LHCN-M2 (cell line): ENCODE measurements around the gene WDR19. TPM values are rescaled to one million over a fixed set of nuclear protein-coding genes. Genes with fewer than 3 reads are reported as not detected.
"Not testable (repeated sequence)": the region's sequence is repeated elsewhere in the genome, so short reads cannot be mapped to it uniquely, and the experiment has no call there.

Experiments used
- DNase-seq: peaks from one replicate; pipeline ENCODE4 v3.0.0-alpha.2; 2012; ENCODE audit warnings: low read depth
- total RNA-seq: library from RNA; depleted of rRNA; stranded (reverse); fragments of >200 nt; gene quantifications from 2 replicates; pipeline ENCODE4 v1.2.3, GENCODE V29; 2014

The WDR19 gene
- total RNA-seq, 1 experiment from 2014 or later = 16.2 TPM

- no peak for DNase-seq
Observed at GRCh38 chr4:39233114-39233513, 50.8 kb downstream of the WDR19 start.

- DNase-seq = no peak
Observed at GRCh38 chr4:39233783-39234182, 51.5 kb downstream of the WDR19 start.

- DNase-seq = no peak
Observed at GRCh38 chr4:39235021-39235420, 52.7 kb downstream of the WDR19 start.

- DNase-seq = no peak
Observed at GRCh38 chr4:39235696-39236095, 53.4 kb downstream of the WDR19 start.

- no peak for DNase-seq
Observed at GRCh38 chr4:39237179-39237578, 54.9 kb downstream of the WDR19 start.

- no peak for DNase-seq
Observed at GRCh38 chr4:39243462-39243861, 61.1 kb downstream of the WDR19 start.

- DNase-seq = peak; percentile 48
Observed at GRCh38 chr4:39255266-39255665, 72.9 kb downstream of the WDR19 start.

GRCh38 chr4:39255871-39256270 is 73.5 kb downstream of the WDR19 start:
- DNase-seq = peak; percentile 65

GRCh38 chr4:39256436-39256835 is 74.1 kb downstream of the WDR19 start:
- peak; percentile 54 for DNase-seq

GRCh38 chr4:39259571-39260330 is 77.4 kb downstream of the WDR19 start:
- DNase-seq = peak; percentile 71

- no peak for DNase-seq
Observed at GRCh38 chr4:39263895-39264294, 81.6 kb downstream of the WDR19 start.

- DNase-seq = no peak
Observed at GRCh38 chr4:39274503-39274902, 92.2 kb downstream of the WDR19 start.

- not testable (repeated sequence) for DNase-seq
Observed at GRCh38 chr4:39277661-39278060, 95.3 kb downstream of the WDR19 start.

- no peak for DNase-seq
Observed at GRCh38 chr4:39278476-39278875, 96.1 kb downstream of the WDR19 start.

GRCh38 chr4:39279416-39279815 is 97.1 kb downstream of the WDR19 start:
- DNase-seq = no peak

- DNase-seq = no peak
Observed at GRCh38 chr4:39280770-39281169, 98.4 kb downstream of the WDR19 start.

GRCh38 chr4:39285111-39285795 is 102.9 kb downstream of the WDR19 start:
- DNase-seq = no peak

- no peak for DNase-seq
Observed at GRCh38 chr4:39285853-39286252, 103.5 kb downstream of the WDR19 start.

GRCh38 chr4:39286263-39286662 is 103.9 kb downstream of the WDR19 start:
- DNase-seq = no peak

GRCh38 chr4:39287223-39287622 is 104.9 kb downstream of the WDR19 start:
- no peak for DNase-seq

- no peak for DNase-seq
Observed at GRCh38 chr4:39291686-39292085, 109.4 kb downstream of the WDR19 start.

- not testable (repeated sequence) for DNase-seq
Observed at GRCh38 chr4:39292433-39292832, 110.1 kb downstream of the WDR19 start.

- DNase-seq = no peak
Observed at GRCh38 chr4:39295784-39296183, 113.5 kb downstream of the WDR19 start.
